Kidney tubule cell (primary cell): ENCODE data around the gene GNAZ.

Experiments
- DNase-seq: peaks from one replicate; pipeline ENCODE4 v3.0.0-alpha.2; 2018; ENCODE audit warnings: low spot score

GNAZ gene

GRCh38 chr22:23077627-23078461, 7.5 kb downstream of the GNAZ start:
- no peak for DNase-seq

- no peak for DNase-seq
Observed at GRCh38 chr22:23078462-23078787, 8.1 kb downstream of the GNAZ start.

- no peak for DNase-seq
Observed at GRCh38 chr22:23079240-23079768, 9.0 kb downstream of the GNAZ start.

GRCh38 chr22:23079814-23080521, 9.6 kb downstream of the GNAZ start:
- no peak for DNase-seq

- no peak for DNase-seq
Observed at GRCh38 chr22:23080613-23081290, 10.4 kb downstream of the GNAZ start.

DNA sequence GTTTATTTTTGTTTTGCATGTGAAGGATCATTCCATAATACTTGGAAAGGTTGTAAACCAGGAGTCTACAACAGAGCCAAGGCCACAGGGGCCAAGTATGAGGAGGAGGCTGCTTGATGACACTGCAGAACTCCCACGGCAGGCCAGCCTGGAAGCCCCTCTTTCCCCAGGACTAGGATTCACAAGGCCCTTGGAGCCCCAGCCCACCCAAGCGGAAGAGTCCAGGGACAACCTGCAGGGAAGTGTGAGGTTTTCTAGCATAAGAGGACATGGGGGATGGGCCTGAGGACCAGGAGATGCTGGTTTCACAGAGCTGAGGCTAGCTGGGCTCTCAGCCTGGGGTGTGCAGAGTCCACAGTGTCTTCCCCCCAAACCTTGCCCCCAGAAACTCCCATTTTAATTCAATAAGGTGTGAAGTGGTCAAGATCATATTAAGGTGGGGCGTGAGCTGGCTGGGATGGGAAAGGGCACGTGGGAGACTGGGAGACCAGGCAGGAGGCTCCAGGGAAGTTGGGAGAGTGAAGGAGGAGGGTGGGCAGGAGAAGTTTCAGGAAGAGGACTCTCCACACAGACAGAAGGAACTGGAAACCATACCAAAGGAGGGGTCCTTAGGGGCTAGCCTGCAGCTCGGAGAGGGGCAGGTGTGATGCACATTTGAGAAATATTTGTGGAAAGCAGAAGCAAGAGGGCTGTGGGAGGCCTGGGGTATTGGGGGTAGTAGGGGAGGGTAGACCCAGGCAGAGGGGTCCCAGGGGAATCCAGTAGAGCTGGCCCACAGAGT, 12.4 kb downstream of the GNAZ start:
- no peak for DNase-seq

- DNase-seq: no peak
Observed at GRCh38 chr22:23083315-23084021, 13.1 kb downstream of the GNAZ start.

DNA sequence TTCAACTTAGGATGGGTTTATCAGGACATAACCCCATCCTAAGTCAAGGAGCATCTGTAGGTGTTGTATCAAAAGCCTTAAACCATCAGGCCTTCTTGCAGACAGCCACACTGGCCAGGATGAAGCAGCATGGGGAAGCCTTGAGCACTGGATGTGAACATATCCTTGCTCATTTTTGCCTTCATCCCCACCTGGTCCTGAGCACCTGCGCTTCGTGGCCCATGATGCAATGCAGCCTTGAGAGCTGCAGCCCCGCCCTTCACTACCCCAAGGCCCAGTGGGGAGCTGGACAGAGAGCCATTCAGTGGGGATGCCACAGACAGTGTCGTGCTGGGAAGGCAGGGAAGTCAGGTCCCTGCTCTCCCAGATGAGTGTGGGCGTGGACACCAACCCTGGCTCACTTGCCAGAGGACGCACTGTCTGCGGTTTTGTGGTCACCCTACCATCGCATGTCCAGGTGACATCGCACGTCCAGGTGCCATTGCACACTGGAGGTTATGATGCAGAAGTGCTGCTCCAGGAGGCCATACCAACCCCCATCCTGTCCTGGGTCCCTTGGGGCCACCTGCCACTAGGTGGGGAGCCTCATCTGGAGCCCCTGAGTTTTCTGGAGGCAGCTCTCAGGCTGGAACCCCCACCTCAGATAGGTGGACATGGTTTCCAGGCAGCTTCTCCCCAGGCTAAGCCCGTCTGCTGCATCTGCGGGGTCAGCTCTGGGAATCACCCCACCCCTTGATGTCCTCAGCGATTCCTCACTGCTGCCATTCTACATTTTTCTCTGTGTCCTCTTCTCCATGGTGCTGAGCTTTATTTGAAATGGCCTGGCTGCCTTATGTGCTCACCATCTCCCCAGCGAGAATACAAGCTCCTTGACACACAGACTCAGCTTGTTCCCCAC, 14.4 kb downstream of the GNAZ start:
- no peak for DNase-seq

DNA sequence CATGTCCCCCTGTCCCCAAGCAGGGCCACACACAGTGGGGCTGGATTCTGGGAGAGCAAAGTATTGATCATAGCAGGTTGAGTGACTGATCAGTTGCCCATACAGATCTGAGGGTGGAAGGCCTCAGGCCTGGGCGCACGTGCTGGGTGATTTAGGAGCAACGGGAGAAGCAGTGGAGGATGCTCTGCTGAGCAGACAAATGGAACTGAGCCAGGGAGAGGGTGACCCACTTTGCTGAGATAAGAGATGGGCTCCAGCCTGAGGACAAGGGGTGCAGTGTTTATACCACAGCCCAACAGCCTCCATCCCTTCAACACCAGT, 15.0 kb downstream of the GNAZ start:
- DNase-seq: no peak

DNA sequence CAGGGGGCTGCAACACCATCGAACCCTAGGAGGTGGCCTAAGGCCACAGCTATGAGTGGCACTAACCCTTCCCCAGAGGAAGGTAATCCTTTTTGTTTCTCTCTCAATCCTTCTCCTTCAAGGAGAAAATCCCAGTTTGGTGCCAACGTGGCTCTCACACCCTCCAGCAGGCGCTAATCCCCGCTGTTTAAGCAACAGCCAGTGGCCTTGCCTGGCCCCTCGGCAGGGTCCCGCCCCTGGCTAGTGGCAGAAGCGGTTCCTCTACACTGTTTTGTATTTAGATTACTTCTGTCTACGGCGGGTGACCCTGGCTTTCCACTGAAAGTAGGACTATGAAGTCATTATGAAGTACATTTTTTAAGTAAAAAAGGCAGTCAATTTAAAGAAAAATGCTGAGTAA, 15.5 kb downstream of the GNAZ start:
- no peak for DNase-seq

DNA sequence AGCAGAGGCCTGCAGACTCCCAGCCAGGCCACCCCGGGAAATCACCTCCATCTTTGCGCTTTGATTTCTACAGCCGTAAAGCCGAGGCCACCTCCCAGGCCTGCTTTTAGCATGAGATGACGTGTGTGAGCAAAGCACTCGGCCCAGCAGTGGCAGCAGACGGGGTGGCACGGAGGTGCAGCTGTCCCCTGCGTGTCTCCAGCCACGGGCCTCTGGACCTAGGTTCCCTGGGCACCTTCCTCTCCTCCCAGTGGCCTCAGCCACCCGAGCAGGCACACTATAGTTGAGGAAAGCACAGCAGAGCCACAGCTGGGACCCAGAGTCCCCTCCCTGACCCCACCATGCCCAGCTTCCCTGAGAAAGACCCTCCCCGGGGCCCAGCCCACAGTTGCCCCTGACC, 15.9 kb downstream of the GNAZ start:
- DNase-seq: no peak

DNA sequence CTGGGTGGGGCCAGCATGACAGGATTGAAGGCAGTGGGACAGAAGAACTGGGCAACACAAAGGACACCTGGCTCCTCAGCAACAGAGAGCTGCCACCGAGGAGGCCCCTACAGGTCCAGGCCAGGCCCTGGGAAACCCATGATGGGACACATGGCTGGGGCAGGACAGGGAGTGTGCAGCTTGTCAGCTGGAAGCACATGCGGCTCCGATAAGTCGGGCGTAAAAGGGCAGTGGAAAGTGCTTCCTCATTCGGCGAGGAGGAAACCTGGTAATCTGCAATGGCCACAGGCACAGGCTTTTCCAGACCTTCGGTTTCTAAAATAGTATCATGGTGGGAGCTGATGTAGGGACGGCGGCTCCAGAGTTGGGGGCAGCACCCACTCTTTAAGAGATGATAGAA, 16.5 kb downstream of the GNAZ start:
- no peak for DNase-seq

- peak; percentile 19 for DNase-seq
Observed at GRCh38 chr22:23088199-23088604, 17.9 kb downstream of the GNAZ start.

DNA sequence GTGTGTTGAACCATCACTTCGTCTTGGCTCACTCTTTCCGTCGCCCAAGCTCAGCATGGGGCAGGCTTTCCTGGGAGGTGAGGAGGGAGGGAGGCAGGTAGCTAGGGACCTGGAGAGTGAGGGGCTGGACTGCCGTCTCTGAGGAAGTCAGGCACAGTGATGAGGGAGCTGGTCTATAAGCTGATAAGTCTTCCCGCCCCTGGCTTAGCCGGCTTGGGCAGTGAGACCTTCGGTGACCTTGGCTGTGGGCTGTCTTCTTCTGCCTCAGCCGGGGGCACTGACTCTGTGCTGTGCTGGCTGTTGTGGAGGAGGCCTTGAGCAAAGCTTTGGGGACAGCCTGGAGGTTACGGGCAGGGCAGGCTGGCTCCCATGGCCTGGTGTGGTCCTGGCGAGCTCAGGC, 18.7 kb downstream of the GNAZ start:
- no peak for DNase-seq

DNA sequence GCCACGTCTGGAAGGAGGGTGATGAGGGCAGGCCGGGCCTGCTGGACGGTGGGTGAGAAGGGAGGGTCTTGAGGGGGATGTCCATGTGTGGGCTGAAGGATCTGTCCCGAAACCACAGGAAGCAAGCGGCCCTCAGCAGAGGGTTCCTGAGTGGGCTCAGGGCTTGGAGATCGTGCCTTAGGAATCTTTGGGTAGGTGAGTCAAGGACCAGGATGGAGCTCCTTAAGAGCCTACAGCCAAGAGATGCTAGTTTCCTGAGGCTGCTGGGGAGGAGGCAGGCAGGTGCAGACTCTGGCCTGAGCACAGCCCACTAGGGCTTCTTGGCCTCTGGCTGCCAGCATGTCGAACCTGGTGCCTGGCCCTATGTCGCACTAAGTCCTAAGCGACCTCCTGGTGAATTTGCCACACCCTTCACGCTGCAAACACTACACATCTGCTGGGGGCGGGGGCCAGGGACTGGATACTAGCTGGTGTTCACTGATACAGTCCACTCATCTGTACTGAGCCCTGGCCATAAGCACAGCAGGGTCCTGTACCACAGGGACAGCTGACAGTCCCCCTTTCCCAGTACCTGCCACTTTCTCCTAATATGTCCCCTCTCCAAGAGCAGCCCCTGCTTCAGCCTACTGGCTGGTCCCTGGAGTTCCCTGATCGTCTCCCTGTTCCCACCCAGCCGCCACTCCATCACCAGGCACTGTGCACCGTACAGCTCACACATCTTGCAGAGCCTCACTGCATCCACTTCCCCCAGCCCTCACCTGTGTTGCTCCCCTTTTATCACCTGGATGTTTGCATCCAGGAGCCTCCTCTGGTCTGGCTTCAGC, 19.5 kb downstream of the GNAZ start:
- DNase-seq: no peak

GRCh38 chr22:23090457-23090835, 20.1 kb downstream of the GNAZ start:
- DNase-seq: no peak

DNA sequence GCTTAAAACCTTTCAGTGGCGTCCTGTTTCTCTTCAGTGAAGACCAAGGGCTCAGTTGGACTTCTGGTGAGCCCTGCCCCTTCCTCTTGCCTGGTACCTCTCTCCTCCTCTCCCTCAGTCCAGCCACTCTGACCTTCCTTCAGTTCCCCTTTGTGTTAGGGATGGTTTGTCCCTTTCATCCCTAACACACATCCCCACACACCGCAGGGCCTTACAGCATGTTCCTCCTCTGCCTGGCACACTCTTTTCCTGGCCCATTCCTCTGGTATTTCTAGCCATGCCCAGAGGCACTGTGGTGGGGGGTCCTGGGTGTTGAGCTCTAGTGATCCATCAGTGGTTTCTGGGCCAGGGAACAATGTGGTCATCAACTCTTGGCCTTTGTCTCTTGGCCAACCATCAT, 21.4 kb downstream of the GNAZ start:
- no peak for DNase-seq

DNA sequence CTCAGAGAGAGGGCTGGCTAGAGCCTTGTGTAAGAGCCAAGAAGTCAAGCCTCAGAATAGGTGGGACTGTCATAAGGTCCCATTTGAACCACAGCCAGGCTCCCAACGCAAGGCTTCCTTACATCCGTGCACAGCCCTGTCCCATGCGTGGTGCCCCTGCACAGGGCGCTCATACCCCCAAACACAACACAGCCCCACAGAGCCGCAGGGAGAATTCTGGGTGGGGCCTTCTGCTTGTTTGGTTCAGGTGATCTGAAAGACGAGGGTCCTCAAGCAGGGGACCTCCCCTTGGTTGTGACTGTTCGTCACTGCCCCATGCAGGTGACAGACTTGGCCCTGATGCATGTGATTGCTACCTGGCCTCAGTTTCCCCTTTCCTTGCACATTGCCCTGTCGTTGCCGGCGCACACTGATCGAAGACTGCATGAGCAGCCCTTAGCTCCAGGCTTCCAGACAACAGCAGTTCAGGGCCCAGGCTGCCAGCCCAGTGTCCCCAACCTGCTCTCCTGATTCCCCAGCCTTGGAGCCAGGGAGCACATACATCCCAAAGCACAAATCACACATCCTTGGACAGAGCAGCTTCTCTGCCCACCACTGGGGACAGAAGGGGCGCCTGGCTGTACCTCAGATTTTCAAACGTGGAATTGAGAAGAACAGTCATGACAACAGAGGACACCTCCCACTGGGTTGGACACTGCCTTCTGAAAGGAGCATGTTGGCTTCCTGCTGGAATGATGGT, 22.1 kb downstream of the GNAZ start:
- no peak for DNase-seq
